ENCODE results near the gene EMID1. TPM values are rescaled to one million over a fixed set of nuclear protein-coding genes. Genes with fewer than 3 reads are reported as not detected.
"Not testable (repeated sequence)": the region's sequence is repeated elsewhere in the genome, so short reads cannot be mapped to it uniquely, and the experiment has no call there.

Gene EMID1
- total RNA-seq, 5 donors from 2014 or later (not counting 1 experiment from before 2014, with no cell fraction given), result 0.32 to 1.5 (median 0.76) TPM

GRCh38 chr22:29226351-29226981, 20.8 kb downstream of the EMID1 start:
- CTCF ChIA-PET, result no interaction called here

GRCh38 chr22:29230972-29231875, 25.5 kb downstream of the EMID1 start:
- 85% methylated on average over 10 of the region's 19 CpGs for WGBS (ENCODE audit: insufficient coverage)

More at GRCh38 chr22:29226351-29226981, 20.8 kb downstream of the EMID1 start:
- Mint-ChIP-seq H3K27ac (no peak overlapping the region), H3K9me3 (no peaks in the 10 kb centered on the region), H3K27me3 (no peaks in the 10 kb centered on the region), H3K4me1 (no peaks in the 10 kb centered on the region), H3K36me3 (no peaks in the 10 kb centered on the region), H3K4me3 (no peak overlapping the region)
- no peak overlapping the region for H3K27ac ChIP-seq (ENCODE audit: low read length)
- POLR2A ChIA-PET, result no interaction called here
- ATAC-seq (replicated peaks in 1 of 4) (no peak), DNase-seq (no peak)
- H3K4me1 ChIP-seq (ENCODE audit: control insufficient read depth in 1 of 2, extremely low read depth in 1 of 2, insufficient read depth in 2 of 2, low read length in 2 of 2), result no peaks in the 10 kb centered on the region
- H3K27me3 ChIP-seq (replicated peaks in 1 of 2; ENCODE audit: control insufficient read depth in 2 of 2, extremely low read depth in 1 of 2, insufficient read depth in 2 of 2, low read length in 1 of 2), result peaks cover 0 to 19% of the 10 kb centered on the region in 2 experiments
- H3K36me3 ChIP-seq (ENCODE audit: control insufficient read depth in 2 of 2, extremely low read depth in 1 of 2, insufficient read depth in 1 of 2, low read length in 1 of 2), result no peaks in the 10 kb centered on the region
- WGBS (ENCODE audit: insufficient coverage), result 84% methylated on average over 8 of the region's 11 CpGs
- no peaks in the 10 kb centered on the region for H3K9me3 ChIP-seq
- no peak overlapping the region for H3K4me3 ChIP-seq (ENCODE audit: control insufficient read depth in 1 of 2, extremely low read depth in 1 of 2, low read length in 1 of 2)

GRCh38 chr22:29231971-29232959, 26.6 kb downstream of the EMID1 start:
- ATAC-seq (replicated peaks in 1 of 4), result no peak
- H3K4me3 ChIP-seq (ENCODE audit: control insufficient read depth in 1 of 2, extremely low read depth in 1 of 2, low read length in 1 of 2), result no peak overlapping the region
- CTCF ChIA-PET, result no interaction called here
- no peak overlapping the region for H3K27ac Mint-ChIP-seq
- no peak for DNase-seq
- no peak overlapping the region for H3K4me3 Mint-ChIP-seq
- H3K9me3 Mint-ChIP-seq, result peaks cover 4 to 5% (median 5%) of the 10 kb centered on the region in 3 donors
- POLR2A ChIA-PET, result no interaction called here
- peaks cover 0 to 6% of the 10 kb centered on the region in 2 experiments for H3K27me3 ChIP-seq (replicated peaks in 1 of 2; ENCODE audit: control insufficient read depth in 2 of 2, extremely low read depth in 1 of 2, insufficient read depth in 2 of 2, low read length in 1 of 2)
- no peaks in the 10 kb centered on the region for H3K36me3 ChIP-seq (ENCODE audit: control insufficient read depth in 2 of 2, extremely low read depth in 1 of 2, insufficient read depth in 1 of 2, low read length in 1 of 2)
- no peaks in the 10 kb centered on the region for H3K4me1 ChIP-seq (ENCODE audit: control insufficient read depth in 1 of 2, extremely low read depth in 1 of 2, insufficient read depth in 2 of 2, low read length in 2 of 2)
- 82% methylated on average over 21 of the region's 22 CpGs for whole genome bisulfite sequencing (ENCODE audit: insufficient coverage)
- no peaks in the 10 kb centered on the region for H3K27me3 Mint-ChIP-seq
- H3K4me1 Mint-ChIP-seq, result no peaks in the 10 kb centered on the region
- H3K27ac ChIP-seq (ENCODE audit: low read length), result no peak overlapping the region
- H3K36me3 Mint-ChIP-seq, result no peaks in the 10 kb centered on the region
- no peaks in the 10 kb centered on the region for H3K9me3 ChIP-seq

More at GRCh38 chr22:29230972-29231875, 25.5 kb downstream of the EMID1 start:
- H3K36me3 Mint-ChIP-seq, result no peaks in the 10 kb centered on the region
- H3K9me3 Mint-ChIP-seq, result peaks cover 4 to 5% (median 5%) of the 10 kb centered on the region in 3 donors
- DNase-seq, result no peak
- CTCF ChIA-PET, result no interaction called here
- ATAC-seq (replicated peaks in 1 of 4), result no peak
- Histone ChIP-seq H3K36me3 (ENCODE audit: control insufficient read depth in 2 of 2, extremely low read depth in 1 of 2, insufficient read depth in 1 of 2, low read length in 1 of 2) (no peaks in the 10 kb centered on the region), H3K27ac (ENCODE audit: low read length) (no peak overlapping the region), H3K4me3 (ENCODE audit: control insufficient read depth in 1 of 2, extremely low read depth in 1 of 2, low read length in 1 of 2) (no peak overlapping the region), H3K27me3 (replicated peaks in 1 of 2; ENCODE audit: control insufficient read depth in 2 of 2, extremely low read depth in 1 of 2, insufficient read depth in 2 of 2, low read length in 1 of 2) (peaks cover 0 to 8% of the 10 kb centered on the region in 2 experiments), H3K9me3 (no peaks in the 10 kb centered on the region), H3K4me1 (ENCODE audit: control insufficient read depth in 1 of 2, extremely low read depth in 1 of 2, insufficient read depth in 2 of 2, low read length in 2 of 2) (no peaks in the 10 kb centered on the region)
- H3K4me3 Mint-ChIP-seq, result no peak overlapping the region
- POLR2A ChIA-PET, result no interaction called here
- no peaks in the 10 kb centered on the region for H3K4me1 Mint-ChIP-seq
- no peak overlapping the region for H3K27ac Mint-ChIP-seq
- no peaks in the 10 kb centered on the region for H3K27me3 Mint-ChIP-seq

- H3K9me3 Mint-ChIP-seq, result peaks cover 4 to 5% (median 5%) of the 10 kb centered on the region in 3 donors
- 89% methylated on average over 1 of the region's 1 CpG for WGBS (ENCODE audit: insufficient coverage)
- CTCF ChIA-PET, result interaction anchor here in 1 of 2 donors (0.6 kb wide), 1 partner anchor 15 kb away, joined by 5 read pairs; no protein-coding TSS in a partner anchor
Measured at GRCh38 chr22:29233277-29233877, 27.7 kb downstream of the EMID1 start.

GRCh38 chr22:29240481-29240880, 34.8 kb downstream of the EMID1 start:
- H3K4me3 ChIP-seq (ENCODE audit: control insufficient read depth in 1 of 2, extremely low read depth in 1 of 2, low read length in 1 of 2); POLR2A ChIA-PET; H3K4me3 Mint-ChIP-seq; DNase-seq; H3K27ac Mint-ChIP-seq; CTCF ChIA-PET; H3K27ac ChIP-seq (ENCODE audit: low read length); H3K36me3 Mint-ChIP-seq; H3K9me3 ChIP-seq; ATAC-seq (replicated peaks in 1 of 4); H3K36me3 ChIP-seq (ENCODE audit: control insufficient read depth in 2 of 2, extremely low read depth in 1 of 2, insufficient read depth in 1 of 2, low read length in 1 of 2); H3K4me1 ChIP-seq (ENCODE audit: control insufficient read depth in 1 of 2, extremely low read depth in 1 of 2, insufficient read depth in 2 of 2, low read length in 2 of 2); H3K4me1 Mint-ChIP-seq: not testable (repeated sequence)
- peaks cover 8 to 18% of the 10 kb centered on the region in 2 donors for H3K27me3 Mint-ChIP-seq
- H3K9me3 Mint-ChIP-seq, result peaks cover 7 to 22% (median 12%) of the 10 kb centered on the region in 3 donors
- peaks cover 0 to 13% of the 10 kb centered on the region in 2 experiments for H3K27me3 ChIP-seq (replicated peaks in 1 of 2; ENCODE audit: control insufficient read depth in 2 of 2, extremely low read depth in 1 of 2, insufficient read depth in 2 of 2, low read length in 1 of 2)
- 24% methylated on average over 5 of the region's 9 CpGs for WGBS (ENCODE audit: insufficient coverage)

More at GRCh38 chr22:29233277-29233877, 27.7 kb downstream of the EMID1 start:
- peaks cover 0 to 6% of the 10 kb centered on the region in 2 experiments for H3K27me3 ChIP-seq (replicated peaks in 1 of 2; ENCODE audit: control insufficient read depth in 2 of 2, extremely low read depth in 1 of 2, insufficient read depth in 2 of 2, low read length in 1 of 2)
- no peaks in the 10 kb centered on the region for H3K27me3 Mint-ChIP-seq
- H3K4me1 Mint-ChIP-seq, result no peaks in the 10 kb centered on the region
- H3K36me3 ChIP-seq (ENCODE audit: control insufficient read depth in 2 of 2, extremely low read depth in 1 of 2, insufficient read depth in 1 of 2, low read length in 1 of 2), result no peaks in the 10 kb centered on the region
- POLR2A ChIA-PET, result no interaction called here
- no peaks in the 10 kb centered on the region for H3K4me1 ChIP-seq (ENCODE audit: control insufficient read depth in 1 of 2, extremely low read depth in 1 of 2, insufficient read depth in 2 of 2, low read length in 2 of 2)
- ATAC-seq (replicated peaks in 1 of 4) (no peak), DNase-seq (no peak)
- H3K4me3 Mint-ChIP-seq, result no peak overlapping the region
- H3K4me3 ChIP-seq (ENCODE audit: control insufficient read depth in 1 of 2, extremely low read depth in 1 of 2, low read length in 1 of 2), result no peak overlapping the region
- H3K9me3 ChIP-seq, result no peaks in the 10 kb centered on the region
- no peak overlapping the region for H3K27ac ChIP-seq (ENCODE audit: low read length)
- H3K36me3 Mint-ChIP-seq, result no peaks in the 10 kb centered on the region
- no peak overlapping the region for H3K27ac Mint-ChIP-seq
